ENCODE data around the gene MYH14. TPM values are rescaled to one million over a fixed set of nuclear protein-coding genes. Genes with fewer than 3 reads are reported as not detected.

The MYH14 gene
- total RNA-seq, 6 experiments from 2014 or later, result 0.09 TPM; not detected in 5

GRCh38 chr19:50330365-50331078, 127.1 kb downstream of the MYH14 start:
- H3K4me3 Mint-ChIP-seq, result no peak overlapping the region; the same call in none of the 2 replicates
- H3K4me1 Mint-ChIP-seq (ENCODE audit: low read depth), result peaks cover 12% of the 10 kb centered on the region; the same call in 1 of the 2 replicates

GRCh38 chr19:50331221-50331993, 128.0 kb downstream of the MYH14 start:
- H3K27ac Mint-ChIP-seq, result no peak overlapping the region
- no peak for TF ChIP-seq CTCF (IDR thresholded peaks at IDR 0.05)
- peaks cover 8% of the 10 kb centered on the region for H3K36me3 Mint-ChIP-seq (ENCODE audit: low read depth)
- H3K4me3 Mint-ChIP-seq, result no peak overlapping the region; the same call in none of the 2 replicates
- DNase-seq, result no peak
- peaks cover 12% of the 10 kb centered on the region; the same call in 1 of the 2 replicates for H3K4me1 Mint-ChIP-seq (ENCODE audit: low read depth)
- H3K9me3 Mint-ChIP-seq, result peaks cover 25% of the 10 kb centered on the region
- H3K27me3 Mint-ChIP-seq (ENCODE audit: insufficient read depth), result peaks cover 48% of the 10 kb centered on the region

More at GRCh38 chr19:50330365-50331078, 127.1 kb downstream of the MYH14 start:
- Mint-ChIP-seq H3K27ac (no peak overlapping the region), H3K27me3 (ENCODE audit: insufficient read depth) (peaks cover 44% of the 10 kb centered on the region), H3K9me3 (peaks cover 25% of the 10 kb centered on the region), H3K36me3 (ENCODE audit: low read depth) (peaks cover 8% of the 10 kb centered on the region)
- no peak for DNase-seq
- TF ChIP-seq CTCF (IDR thresholded peaks at IDR 0.05), result no peak

- TF ChIP-seq CTCF (IDR thresholded peaks at IDR 0.05), result no peak
- Mint-ChIP-seq H3K4me3 (no peak overlapping the region), H3K27me3 (ENCODE audit: insufficient read depth) (peaks cover 46% of the 10 kb centered on the region), H3K4me1 (ENCODE audit: low read depth) (peaks cover 12% of the 10 kb centered on the region; the same call in 1 of the 2 replicates), H3K9me3 (peaks cover 24% of the 10 kb centered on the region), H3K36me3 (ENCODE audit: low read depth) (peaks cover 8% of the 10 kb centered on the region), H3K27ac (no peak overlapping the region)
- DNase-seq, result no peak
Observed at GRCh38 chr19:50331994-50332243, 128.5 kb downstream of the MYH14 start.

GRCh38 chr19:50332244-50333038, 129.0 kb downstream of the MYH14 start:
- DNase-seq, result no peak
- Mint-ChIP-seq H3K4me1 (ENCODE audit: low read depth) (peaks cover 12% of the 10 kb centered on the region; the same call in 1 of the 2 replicates), H3K27ac (no peak overlapping the region), H3K4me3 (no peak overlapping the region), H3K36me3 (ENCODE audit: low read depth) (peaks cover 8% of the 10 kb centered on the region), H3K27me3 (ENCODE audit: insufficient read depth) (peaks cover 43% of the 10 kb centered on the region), H3K9me3 (peaks cover 18% of the 10 kb centered on the region)
- no peak for TF ChIP-seq CTCF (IDR thresholded peaks at IDR 0.05)

- Mint-ChIP-seq H3K9me3 (peaks cover 14% of the 10 kb centered on the region), H3K4me1 (ENCODE audit: low read depth) (peaks cover 12% of the 10 kb centered on the region; the same call in 1 of the 2 replicates), H3K4me3 (peak overlapping the region; percentile 64), H3K27ac (no peak overlapping the region), H3K36me3 (ENCODE audit: low read depth) (peaks cover 8% of the 10 kb centered on the region), H3K27me3 (ENCODE audit: insufficient read depth) (peaks cover 39% of the 10 kb centered on the region)
- TF ChIP-seq CTCF (IDR thresholded peaks at IDR 0.05), result no peak
- DNase-seq, result peak; percentile 8
Observed at GRCh38 chr19:50333235-50333736, 129.9 kb downstream of the MYH14 start.

All from HFFc6 (cell line).